Stimulated activated CD8-positive, alpha-beta memory T cell treated with anti-CD3 and anti-CD28 coated beads, Interleukin-2, amount 100 ng/mL, for 48 hours (primary cell): Measurements from ENCODE around the gene ADA.

ENCODE experiments used
- DNase-seq, 2 donors: peaks; one replicate each; pipeline ENCODE4 v3.0.0-alpha.2; 2020; ENCODE audit warnings: low read depth in 2 of 2

ADA gene

GRCh38 chr20:44580581-44581268 is 70.8 kb downstream of the ADA start:
- DNase-seq, result no peak

DNA sequence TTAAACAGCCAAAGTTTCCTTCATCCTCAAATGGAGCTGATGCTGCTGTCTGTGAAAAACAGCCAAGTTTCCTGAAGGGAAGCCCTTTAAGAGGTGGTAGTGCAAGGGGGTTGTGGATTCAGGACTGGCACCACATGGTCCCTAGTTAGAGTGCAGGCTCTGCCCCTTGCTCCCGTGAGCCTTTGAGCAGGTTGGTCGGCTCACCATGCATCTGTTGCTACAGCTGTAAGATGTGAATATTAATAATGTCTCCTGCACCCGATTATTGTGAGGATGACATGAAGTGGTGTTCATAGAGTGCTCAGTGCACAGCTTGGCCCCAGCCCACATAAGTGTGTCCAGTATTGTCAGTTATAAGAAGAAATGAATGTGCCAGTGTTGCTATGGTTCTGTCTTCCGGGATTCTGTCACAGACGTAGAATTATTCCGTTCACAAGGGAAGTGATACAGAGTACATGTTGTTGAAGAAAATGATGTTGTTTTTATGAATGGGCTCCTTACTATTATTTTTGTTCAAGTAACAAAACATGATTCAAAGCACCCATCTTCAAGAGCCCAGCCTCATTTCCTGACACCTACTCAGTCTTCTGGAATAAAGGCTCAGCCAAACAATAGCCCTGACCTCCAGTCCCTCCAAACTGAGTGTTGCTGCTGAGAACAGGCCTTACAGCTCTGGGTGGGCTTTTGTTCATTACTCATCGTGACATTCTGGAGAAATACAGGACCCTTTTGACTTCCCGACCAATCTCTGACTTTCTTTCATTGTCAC is 72.0 kb downstream of the ADA start:
- no peak for DNase-seq

- DNase-seq, result no peak
Observed at GRCh38 chr20:44576297-44576696, 75.2 kb downstream of the ADA start.

- DNase-seq, result no peak
Observed at GRCh38 chr20:44574372-44574771, 77.1 kb downstream of the ADA start.

- DNase-seq, result no peak
Observed at GRCh38 chr20:44573501-44573869, 78.0 kb downstream of the ADA start.

GRCh38 chr20:44572551-44573500 is 78.7 kb downstream of the ADA start:
- DNase-seq, result no peak

DNA sequence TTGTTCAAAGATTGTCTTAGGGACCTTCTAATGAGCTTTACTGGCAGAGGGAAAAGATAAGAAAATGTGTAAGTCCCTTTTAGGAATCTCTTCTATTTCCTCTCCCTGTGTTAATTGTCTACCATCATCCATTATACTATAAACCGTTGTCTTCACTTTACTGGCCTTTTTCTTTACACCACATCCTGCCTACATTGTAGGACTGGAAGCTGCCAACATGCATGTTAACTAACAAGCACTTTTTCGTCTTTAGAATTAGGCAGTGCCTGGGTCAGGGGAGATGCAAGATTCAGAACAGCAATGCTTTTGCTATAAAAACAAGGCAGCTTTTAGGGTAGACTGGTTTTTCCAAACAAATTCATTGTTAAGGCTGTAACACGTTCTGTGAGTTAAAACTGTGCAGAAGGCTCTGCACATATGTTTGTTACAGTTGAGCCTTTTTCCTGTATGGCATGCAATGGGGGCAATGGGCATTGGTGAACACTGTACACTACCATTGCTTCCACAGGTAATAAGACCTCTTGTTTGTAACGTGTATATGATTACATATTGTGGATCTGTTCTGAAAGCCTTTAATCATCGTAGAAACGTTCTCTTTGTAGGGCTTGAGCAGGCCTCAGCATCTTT is 80.0 kb downstream of the ADA start:
- DNase-seq, result no peak

GRCh38 chr20:44570367-44570766 is 81.1 kb downstream of the ADA start:
- DNase-seq, result no peak
